ENCODE data around the gene SH3PXD2B.
"Not testable (repeated sequence)": the region's sequence is repeated elsewhere in the genome, so short reads cannot be mapped to it uniquely, and the experiment has no call there.

Gene SH3PXD2B

DNA sequence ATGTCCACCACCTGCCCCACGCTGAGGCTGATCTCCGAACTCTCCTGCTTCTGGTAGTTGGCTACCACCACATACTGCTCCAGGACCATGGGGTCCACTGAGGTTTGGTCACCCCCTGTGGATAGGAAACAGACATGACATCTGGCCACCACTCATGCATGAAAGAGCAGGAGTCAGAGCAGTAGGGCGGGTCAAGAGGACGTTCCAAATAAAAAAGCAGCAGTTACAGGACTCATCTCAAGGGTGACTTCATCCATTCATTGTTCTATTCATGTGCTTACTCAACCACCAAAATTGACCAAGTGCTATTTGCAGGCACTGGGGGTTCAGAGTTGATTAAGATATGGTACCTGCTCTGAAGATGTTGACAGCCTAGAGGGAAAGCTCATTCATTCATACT, 91.6 kb downstream of the SH3PXD2B start:
- no peak for DNase-seq

DNA sequence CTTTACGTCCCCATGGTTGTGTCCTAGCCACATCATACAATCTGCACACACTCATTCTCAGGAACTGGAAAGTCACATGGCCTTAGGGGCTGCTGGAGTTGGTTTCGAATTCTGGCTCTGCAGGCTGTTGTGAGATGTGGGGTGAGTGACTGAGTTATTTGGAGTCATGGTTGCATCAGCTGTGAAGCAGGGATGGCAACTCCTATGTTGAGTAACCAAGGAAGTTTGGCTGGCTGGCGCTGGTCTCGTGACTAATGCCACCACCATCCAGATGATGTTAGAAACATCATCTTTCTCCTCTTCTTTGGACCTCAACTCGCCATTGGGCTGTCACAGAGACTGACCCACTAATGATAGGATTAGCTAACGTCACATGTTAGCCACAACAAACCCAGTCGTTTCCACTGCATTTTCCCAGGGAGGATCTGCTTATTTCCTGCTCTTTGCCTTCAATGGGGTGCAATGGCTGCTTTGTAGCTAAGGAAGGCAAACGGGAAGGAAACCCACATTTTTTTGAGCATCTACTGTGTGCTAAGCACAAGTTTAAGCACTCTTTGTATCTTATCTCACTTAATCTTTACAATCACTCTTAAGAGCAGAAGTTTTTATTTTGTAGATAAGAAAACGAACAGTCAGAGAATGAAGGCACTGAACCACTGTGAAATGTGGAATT, 92.6 kb downstream of the SH3PXD2B start:
- no peak for DNase-seq

DNA sequence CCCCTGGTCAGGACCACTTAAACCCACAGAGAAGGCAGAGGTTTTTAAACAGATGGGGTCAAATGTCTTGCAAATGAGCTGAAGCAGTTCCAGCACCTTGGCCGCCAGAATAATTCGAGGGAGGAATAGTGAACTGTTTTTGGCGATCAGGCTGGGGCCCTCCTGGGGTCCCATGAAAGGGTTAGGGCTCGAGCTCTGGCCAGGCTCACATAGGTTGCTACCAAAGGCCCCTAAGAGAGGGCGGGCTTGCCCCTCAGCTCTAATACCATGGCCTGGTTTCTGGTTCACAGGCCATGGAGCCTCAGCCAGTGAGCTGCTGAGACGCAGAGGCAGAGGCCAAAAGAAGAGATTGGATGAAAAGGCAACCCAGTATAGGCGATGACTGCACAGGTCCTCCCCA, 96.0 kb downstream of the SH3PXD2B start:
- no peak for DNase-seq

DNA sequence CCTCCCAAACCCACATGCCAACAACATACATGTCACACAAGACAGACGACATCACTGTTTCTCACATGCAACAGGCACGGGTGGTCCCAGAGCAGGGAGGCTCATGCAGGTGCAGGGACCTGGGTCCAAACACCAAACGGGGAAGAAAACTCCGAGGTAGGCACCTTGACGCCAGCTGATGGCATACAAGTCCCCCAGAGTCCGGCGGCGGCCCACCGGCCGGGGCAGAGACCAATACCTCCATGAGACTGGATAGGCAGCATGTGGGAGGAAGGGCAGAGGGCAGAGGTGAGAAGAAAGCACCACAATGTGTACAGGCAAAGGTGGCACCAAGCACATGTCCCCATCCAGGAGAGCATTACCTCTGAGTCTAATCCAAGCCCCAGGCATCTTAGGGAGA, 97.8 kb downstream of the SH3PXD2B start:
- no peak for DNase-seq

DNA sequence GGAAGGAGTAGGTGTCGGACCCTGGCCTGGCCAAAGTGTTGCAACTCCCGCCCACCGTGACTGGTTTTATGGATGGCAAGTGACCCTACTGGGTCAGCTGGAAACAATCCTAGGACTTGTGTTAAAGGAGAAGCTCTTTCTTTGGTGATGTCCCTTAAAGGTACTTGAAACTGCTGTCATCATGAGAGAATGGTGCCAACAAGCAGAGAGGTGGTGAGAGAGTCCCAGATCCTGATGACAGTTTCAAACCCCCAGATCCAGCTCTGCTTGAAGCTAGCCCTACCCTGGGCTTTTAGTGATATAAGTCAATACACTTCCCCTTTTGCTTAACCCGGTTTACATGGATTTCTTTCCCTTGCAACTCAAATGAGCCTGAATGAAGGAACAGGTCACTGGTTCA, 98.3 kb downstream of the SH3PXD2B start:
- no peak for DNase-seq

DNA sequence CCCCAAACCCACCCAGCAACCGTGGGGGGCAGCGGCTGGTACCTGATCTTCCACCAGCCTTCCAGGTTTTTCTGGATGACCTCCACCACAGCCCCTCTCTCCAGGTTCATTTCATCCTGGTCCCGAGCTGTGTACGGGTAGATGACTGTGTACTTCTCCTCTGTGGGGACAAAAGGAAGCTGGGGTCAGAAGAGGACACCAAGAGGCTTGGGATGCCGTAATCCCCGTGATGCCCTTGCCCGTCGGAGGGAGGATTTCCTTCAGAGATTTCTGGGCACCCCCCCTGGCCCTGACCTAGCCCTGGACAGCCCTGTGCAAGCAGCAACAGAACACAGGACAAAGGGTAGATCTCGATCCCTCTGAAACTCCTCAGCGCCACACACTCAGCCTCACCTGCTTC, 100.5 kb downstream of the SH3PXD2B start:
- DNase-seq, result no peak

DNA sequence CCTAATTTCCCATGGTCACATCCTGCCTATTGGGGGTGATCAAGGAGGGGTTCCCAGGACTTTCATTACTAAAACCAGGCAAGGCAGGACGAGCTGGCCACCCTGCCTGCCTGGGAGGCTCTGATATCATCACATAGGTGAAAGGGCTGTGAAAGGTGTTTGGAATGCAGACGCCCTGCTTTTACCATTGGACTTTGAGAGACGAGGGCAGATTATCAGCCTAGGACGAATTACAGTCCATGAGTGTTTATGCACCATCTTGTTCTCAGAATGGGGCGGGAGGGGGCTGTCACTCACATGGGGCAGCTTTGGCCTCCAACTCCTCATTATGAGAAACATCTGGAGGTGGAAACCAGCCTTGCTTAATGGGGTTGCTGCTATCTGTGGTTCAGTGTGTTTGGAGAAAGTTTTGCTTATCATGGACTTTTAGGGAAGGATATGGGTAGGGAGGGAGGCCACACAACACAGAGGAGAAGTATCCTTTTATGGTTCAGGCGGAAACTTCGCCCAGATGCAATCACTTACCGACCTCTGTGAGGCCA, 101.0 kb downstream of the SH3PXD2B start:
- DNase-seq, result no peak

DNA sequence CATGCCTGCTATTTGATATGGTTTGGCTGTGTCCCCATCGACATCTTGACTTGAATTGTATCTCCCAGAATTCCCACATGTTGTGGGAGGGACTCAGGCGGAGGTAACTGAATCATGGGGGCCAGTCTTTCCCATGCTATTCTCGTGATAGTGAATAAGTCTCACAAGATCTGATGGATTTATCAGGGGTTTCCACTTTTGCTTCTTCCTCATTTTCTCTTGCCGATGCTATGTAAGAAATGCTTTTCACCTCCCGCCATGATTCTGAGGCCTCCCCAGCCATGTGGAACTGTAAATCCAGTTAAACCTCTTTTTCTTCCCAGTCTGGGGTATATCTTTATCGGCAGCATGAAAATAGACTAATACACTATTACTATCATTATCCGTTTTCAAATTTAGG, 101.8 kb downstream of the SH3PXD2B start:
- not testable (repeated sequence) for DNase-seq

DNA sequence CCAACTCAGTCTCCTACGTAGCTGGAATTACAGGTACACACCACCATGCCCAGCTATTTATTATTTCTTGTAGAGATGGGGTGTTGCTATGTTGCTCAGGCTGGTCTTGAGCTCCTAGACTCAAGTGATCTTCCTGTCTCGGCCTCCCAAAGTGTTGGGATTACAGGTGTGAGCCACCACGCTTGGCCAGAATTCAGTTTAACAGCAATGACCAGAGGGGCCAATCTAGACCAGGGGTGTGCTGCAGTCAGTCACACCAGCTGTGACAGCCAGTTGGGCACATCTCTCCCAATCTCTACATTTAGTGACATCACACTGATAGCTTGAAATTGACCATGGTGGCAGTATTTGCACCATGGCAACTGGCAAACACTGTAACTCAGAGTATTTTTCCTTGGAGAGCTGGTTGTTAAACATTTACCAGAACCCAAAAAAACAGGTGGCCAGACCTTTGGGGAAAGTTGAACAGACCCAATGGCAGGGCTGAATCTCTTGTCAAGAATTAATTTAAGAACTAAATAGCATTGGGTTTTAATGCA, 103.0 kb downstream of the SH3PXD2B start:
- DNase-seq, result no peak

DNA sequence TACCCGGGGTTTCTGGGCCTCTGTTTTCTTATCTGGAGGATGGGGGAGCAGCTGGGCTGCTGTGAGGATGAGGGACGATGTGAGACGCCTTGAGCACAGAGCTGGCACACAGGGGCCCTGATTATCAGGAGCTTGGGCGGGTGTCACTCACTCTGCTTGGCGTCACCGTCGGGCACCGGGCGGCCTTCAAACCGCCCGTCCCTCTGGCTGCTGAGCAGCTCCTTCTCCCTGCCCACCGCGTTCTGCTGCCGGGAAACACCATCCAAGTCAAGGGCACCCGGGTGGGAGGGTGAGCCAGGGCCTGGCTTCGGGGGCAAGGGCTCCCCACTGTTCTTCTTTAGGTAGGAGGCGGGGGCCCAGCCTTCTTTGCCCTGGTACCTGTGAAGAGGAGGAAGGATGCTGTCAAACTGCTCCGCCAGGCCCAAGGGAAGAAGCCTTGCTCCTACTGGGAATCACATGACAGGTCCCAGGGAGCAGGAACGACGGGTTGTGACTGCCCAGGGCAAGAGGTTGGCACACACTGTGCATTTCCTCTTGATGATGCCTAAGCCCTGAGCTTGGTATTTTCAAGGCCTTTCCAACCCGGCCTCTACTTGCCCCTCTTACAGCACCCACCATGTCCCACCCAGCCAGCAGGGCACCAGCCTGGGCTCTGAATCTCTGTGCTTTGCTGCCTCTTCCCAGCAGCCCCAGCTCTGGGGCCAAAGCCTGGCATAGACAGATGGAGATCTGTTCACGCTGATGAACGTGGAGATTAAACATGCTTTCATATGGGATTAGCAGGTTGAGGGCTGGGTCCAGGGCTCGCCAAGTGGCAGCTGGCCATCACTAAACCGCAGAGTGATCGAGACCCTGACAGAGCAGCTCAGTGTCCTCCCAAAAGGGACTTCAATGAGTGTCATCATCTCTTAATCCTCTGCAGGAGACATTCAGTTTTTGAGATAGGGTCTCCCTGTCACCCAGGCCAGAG, 103.8 kb downstream of the SH3PXD2B start:
- DNase-seq, result no peak

DNA sequence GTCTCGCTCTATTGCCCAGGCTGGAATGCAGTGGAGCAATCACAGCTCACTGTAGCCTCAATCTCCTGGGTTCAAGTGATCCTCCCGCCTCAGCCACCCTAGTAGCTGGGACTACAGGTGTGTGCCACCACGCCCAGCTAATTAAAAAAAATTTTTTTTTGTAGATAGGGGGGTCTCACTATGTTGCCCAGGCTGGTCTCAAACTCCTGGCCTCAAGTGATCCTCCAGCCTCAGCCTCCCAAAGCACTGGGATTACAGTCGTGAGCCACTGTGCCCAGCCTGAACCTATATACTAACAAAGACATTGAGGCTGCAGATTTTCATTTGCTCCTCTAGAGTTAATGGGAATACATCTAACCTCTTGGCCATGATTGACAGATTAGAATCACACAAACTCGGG, 105.6 kb downstream of the SH3PXD2B start:
- DNase-seq, result not testable (repeated sequence)

DNA sequence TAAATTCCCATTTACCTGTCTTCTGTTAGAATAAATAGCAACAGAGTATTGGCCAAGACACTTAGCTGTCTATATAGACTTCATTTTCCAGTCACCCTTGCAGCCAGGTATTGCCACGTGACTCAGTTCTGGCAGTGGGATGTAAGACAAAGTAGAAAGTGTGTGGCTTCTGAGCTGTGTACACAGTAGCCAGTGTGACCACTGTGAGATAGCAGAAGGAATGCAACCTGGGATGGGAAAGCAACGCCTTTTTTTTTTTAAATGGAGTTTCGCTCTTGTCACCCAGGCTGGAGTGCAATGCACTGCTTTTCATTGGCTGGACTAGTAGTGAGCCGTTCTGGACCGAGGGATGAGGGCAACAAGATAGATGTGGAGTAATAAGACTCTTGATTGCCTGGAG, 106.2 kb downstream of the SH3PXD2B start:
- no peak for DNase-seq

DNA sequence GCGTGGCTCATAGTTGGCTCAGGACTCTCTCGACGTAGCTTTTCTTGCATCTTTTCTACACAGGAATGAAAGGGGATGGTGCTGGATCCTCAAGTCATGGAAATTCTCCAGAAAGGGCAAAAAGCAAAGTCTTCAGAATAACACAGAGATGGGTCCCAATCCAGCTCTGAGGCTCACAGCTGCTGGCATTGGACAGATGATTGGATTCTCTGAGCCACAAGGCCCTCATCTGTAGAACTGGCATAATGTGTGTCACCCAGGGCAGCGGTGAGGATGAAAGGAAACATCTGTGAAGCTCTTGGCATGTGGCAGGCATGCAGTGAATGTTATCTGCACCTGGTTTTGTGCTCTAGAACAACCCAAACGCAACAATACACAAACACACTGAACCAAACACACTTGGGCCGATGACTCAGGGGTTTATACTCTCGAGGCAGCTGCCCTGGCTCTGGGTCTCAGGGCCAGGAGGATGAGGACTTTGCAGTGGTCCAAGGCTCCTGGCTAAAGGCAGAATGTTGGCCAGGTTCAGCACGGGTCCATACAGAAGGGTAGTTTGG, 106.8 kb downstream of the SH3PXD2B start:
- no peak for DNase-seq

DNA sequence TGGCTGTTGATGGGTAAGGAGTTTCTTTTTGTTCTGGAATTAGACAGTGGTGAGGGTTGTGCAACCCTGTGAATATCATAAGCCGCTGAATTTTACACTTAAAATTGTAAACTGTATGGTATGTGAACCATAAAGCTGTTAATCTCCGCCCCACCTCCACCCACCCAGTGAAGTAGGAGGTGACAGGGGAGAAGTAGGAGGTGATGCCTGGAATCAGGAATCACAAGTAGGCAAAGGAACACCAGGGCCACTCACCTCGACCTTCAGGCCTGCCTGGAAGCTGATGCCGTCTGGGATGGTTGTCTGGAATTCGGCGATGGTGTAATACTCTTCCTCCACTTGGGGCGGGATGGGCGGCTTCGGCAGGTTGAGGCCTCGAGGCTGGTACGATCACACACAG, 108.4 kb downstream of the SH3PXD2B start:
- no peak for DNase-seq

DNA sequence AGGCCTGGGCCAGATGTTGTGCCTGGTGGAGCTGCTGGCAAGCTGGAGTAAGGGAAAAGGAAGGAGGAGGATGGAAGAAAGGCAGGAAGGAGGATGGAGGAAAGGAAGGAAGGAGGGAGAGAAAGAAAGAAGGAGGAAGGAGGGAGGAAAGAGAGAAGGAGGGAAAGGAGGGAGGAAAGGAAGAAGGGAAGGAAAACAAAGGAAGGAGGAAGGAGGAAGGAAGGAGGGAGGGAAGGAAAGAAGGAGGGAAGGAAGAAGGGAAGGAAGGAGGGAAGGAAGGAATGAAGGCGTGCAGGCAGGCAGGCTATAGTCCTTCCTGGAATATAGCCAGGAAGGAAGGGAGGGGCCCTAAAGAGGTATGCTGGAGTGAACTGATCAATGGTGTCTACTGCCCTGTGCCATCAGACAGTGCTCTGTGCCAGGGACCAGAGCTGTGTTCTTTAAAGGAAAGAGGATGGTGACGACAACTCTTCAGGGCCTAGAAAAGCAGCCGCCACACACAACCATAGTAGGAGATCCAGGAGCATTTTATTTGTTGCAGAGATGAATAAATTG, 109.4 kb downstream of the SH3PXD2B start:
- DNase-seq, result no peak

DNA sequence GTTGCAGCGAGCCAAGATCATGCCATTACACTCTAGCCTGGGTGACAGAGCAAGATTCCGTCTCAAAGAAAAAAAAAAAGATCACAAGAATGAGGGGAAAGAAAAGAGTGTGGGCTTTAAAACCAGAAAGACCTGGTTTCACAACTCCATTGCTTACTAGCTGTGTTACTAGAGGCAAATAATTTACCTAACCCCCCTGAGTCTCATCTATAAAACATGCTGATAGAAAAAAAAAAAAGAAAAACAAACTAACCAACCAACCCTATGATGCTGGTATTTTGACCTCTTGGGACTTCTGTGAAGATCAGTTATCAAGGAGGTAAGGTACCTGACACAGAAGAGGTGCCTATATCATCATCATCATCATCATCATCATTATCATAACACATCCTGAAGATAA, 110.6 kb downstream of the SH3PXD2B start:
- no peak for DNase-seq

DNA sequence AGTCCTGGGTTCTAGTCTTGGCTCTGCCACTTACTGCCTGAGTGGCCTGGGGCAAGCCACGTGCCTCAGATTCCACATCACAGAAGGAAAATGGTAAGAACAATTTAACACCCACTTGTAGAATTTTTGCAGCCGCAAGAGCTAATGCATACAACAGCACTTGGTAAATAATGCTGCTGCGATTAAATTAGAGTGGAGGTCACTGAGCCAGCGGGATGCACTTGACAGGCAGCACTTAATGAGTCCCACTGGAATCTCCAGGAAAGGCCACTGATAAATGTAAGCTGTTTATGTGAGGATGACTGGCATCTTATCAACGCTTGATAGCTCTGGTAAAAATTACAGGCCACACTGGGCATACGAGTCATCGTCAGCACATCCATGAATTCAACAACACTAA, 111.4 kb downstream of the SH3PXD2B start:
- no peak for DNase-seq

DNA sequence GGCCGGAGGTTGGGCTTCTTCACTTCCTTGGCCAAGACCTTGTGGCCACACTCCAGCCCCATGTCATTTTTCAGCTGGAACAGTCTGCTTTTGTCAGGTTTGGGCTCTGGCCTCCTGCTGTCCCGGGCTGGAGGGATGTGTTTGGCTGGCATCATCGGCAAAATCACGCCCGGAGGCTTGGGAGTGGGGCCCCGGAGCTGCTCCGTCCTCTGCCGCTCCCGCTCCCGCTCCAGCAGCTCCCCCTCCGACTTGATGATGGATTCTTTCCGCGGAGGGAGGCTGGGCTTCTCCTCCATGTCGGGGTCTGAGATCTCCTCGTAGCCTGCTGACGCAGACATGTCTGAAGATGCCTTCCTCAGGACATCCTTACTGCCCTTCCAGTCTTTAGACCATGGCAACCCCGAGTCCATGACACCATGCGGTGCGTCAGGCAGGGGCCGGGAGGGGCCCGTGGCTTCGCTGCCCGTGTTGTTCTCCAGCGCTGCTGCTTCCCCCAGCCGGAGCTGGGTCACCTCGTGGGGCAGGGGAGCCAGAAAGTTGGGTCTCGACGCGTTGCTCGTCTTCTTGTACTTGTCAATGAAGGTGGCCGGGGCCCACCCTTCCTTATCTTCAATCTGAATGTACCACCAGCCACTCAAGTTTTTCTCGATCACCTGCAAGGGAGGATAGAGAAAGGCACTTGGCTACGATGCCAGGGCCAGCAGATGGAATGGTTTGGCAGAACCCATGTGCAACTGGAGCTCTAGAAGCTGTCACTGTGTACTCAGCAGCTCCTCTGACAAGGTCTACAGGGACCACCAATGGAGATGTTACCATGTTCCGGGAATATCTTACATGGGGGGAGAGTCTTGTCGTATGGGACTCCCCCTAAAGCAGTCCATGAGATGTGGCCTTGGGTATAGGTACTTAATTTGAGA, 114.8 kb downstream of the SH3PXD2B start:
- DNase-seq, result no peak

DNA sequence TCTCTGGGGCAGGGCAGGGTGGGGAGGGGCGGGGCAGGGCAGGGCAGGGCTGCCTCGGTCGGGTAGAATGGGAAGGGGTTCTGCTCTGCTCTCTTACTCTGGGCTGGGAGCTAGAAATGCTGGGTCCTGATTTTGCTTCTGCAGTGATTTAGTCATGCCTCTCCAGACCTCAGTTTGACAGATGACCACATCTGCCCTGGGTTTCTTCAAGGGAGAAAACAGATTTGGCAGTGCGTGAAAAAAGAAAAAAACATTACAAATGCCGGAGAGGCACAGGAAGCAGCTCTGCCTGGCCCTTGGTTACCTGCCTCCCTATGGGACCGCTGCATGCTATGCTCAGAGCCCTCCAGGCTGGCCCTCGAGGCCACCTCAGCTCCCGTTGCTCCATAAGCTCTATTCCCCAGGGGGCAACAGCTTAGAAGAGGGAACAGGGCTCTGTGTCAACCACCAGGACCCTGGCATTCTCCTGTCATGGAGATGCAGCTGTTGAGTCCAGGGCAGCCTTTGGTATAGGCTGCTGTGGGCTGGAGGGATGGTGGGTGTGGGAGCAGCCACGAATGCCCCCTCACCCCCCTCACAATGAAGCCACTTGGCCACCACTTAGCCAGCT, 117.5 kb downstream of the SH3PXD2B start:
- no peak for DNase-seq

DNA sequence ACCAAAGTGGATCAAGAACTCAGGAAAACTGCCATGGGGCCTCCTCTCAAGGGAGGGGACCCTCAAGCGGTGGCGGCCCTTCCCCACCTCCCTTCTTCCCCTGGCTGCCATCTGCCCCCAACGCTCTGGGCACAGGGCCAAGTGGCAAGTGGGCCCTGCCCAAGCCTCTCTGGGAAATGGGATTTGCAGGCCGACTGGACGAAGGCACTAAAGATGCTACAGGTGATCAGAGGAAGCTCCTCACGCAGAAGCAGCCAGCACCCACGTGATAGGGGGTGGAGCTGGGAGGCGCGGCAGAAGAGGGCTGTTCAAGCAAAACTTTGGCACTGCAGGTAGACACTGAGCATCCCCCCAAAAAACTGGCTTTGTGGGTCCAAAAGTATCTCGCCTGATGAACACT, 118.1 kb downstream of the SH3PXD2B start:
- no peak for DNase-seq

DNA sequence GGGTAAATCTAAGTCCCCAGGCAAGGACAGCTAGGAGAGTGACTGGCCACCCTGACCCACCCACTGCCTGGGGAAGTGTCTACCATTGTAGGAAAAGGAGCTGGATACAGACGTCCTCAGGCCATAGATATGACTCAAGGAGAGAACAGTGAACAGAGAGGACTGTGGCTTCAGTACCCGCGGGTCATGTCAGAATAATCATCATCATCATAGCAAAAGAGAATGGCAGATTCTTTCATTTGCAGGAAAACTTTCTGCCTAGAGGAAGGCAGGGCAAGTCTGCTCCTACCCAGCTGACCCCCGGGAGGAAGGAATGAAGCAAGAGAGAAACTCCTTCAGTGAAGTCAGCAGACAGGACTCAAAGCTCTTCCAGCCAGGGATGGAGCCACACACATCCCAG, 118.6 kb downstream of the SH3PXD2B start:
- DNase-seq, result no peak

DNA sequence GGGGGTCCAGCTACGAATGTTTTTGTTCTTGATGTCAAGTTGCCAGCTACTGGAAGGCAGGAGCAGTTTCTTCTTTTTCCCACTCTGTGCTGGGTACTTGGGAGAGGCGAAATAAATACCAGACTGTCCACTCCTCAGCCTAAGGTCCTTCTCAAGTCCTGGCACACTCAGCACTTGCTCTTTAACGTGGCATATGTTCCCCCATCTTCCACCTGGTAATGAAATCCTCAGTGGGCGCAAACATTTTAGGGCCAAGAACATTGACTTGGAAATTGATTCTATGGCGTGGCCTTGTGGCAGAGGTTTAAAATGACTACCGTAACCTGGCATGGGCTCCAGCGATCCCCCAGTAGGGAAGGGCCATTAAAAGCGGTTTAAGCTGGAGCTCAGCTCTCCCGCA, 119.7 kb downstream of the SH3PXD2B start:
- DNase-seq, result no peak

Measured in activated gamma-delta T cell treated with Interleukin-2 at 50 U/mL for 16 hours (primary cell).